ENCODE data around the gene FGGY.

The FGGY gene

GRCh38 chr1:59315529-59316463 lies 18.9 kb downstream of the FGGY start:
- DNase-seq: no peak

DNA sequence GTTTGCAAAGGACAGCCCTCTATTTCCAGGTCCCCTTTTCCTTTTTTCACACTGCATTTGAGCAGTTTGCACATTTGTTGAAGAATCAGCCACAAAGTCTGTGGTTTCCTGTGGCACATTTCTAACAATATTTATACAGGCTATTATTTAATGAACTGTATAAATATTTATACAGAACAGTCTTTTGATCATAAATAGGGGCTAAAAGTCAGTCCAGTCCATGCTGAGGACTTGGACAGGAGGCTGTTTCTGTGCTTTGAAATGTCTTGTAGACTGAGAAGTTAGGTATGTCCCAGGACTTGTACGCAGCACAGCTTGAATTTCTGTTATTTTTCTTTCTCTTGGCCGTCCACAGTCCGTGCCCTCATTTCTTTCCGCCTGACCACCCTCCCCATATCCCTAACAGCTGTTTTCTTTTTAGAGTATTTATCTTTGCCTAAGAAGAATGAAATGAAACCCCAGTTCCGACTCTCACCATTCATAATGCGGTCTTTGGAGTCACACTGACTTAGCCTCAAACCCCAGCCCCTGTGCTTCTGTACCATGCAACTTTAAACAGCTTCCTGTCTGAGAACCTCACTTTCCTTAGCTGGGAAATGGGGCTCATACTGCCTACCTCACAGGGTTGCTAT lies 19.7 kb downstream of the FGGY start:
- DNase-seq: no peak

GRCh38 chr1:59317343-59317742 lies 20.4 kb downstream of the FGGY start:
- DNase-seq: no peak

GRCh38 chr1:59317780-59318179 lies 20.9 kb downstream of the FGGY start:
- DNase-seq: no peak

DNA sequence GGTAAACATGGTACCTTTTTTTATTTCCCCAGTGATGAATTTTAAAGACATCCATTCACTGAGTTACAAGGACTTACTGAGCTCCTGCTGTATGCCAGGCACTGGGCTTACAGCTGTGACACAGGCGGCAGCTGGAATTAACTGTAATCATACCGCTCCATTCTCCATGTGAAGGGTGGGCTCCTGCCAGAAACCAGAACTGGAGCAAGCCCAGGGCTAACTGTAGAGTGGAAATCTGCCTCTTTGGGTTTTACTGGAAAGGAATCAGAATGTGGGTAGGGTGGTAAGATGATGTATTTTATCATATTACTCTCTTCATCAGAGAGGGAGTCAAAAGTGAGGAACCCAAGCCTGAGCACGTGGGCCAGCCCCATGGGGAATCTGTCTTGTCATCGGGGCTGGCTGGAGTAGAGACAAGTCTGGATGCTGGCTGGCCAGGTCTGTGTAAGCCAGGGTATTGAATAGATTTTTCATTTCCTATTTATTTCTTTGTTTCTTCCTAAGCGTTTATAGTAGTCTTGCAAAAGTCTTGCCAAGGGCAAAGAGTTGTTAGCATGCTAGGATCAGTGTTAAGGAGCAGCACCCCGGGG lies 21.5 kb downstream of the FGGY start:
- DNase-seq: no peak

DNA sequence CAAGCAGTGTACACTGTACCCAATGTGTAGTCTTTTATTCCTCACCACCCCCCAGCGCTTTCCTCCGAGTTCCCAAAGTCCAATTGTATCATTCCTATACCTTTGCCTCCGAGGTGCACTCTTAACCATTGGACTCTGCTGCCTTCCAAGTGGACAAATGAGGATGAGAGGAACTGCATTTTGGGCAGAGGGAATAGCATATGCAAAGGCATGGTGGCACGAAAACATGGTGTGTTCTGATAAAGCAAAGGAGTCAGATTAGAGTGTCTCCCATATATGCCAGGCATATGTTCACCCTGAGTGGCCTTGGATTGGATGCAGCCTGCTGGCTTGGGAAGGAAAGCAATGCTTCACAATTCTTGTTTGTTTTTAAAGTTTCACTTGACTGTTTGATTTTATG lies 25.5 kb downstream of the FGGY start:
- no peak for DNase-seq

DNA sequence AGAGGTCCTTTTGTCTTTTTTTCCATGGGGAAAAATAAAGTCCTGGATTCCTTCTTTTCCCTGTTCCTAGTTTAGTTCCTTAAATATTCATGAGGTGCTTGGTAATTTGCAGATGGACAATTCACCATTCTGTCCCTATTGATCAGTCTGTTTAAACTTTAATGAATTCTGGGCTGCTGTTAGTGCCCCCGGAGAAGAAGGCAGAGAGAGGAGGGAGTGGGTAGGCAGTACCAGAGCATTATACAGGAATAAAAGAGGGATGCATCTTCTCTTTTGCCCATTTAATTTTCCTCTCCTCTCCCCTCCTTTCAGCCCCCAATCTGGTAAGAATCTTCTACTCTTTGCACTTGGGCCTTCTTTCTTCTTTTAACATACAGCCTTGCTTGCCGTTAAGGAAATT lies 25.9 kb downstream of the FGGY start:
- no peak for DNase-seq

- no peak for DNase-seq
These were observed 27.0 kb downstream of the FGGY start for GRCh38 chr1:59323879-59324278.

DNA sequence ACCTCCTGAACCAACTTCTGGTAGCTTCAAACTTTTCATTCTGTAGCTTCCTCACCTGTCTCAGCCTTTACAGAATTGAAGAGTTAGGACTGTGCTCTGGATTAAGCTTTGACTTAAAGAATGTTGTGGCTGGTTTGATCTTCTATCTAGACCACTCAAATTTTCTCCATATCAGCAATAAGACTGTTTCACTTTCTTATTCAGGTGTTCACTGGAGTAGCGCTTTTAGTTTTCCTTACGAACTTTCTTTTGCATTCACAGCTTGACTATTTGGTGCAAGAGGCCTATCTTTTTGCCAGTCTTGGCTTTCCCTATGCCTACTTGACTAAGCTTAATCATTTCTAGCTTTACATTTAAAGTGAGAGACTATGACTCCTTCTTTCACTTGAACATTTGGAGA lies 31.5 kb downstream of the FGGY start:
- DNase-seq: no peak

GRCh38 chr1:59329412-59330053 lies 32.6 kb downstream of the FGGY start:
- DNase-seq: no peak

GRCh38 chr1:59331686-59332620 lies 35.1 kb downstream of the FGGY start:
- no peak for DNase-seq

- no peak for DNase-seq
These were observed 36.1 kb downstream of the FGGY start for GRCh38 chr1:59332983-59333382.

- DNase-seq: no peak
These were observed 36.9 kb downstream of the FGGY start for GRCh38 chr1:59333626-59334277.

GRCh38 chr1:59340411-59341307 lies 43.8 kb downstream of the FGGY start:
- no peak for DNase-seq

GRCh38 chr1:59342801-59343575 lies 46.1 kb downstream of the FGGY start:
- DNase-seq: no peak

- no peak for DNase-seq
These were observed 46.6 kb downstream of the FGGY start for GRCh38 chr1:59343576-59343840.

- no peak for DNase-seq
These were observed 48.3 kb downstream of the FGGY start for GRCh38 chr1:59345221-59345620.

- no peak for DNase-seq
These were observed 49.5 kb downstream of the FGGY start for GRCh38 chr1:59346429-59346828.

GRCh38 chr1:59349101-59349500 lies 52.2 kb downstream of the FGGY start:
- no peak for DNase-seq

All from amygdala (tissue), 56 donors.